Body of pancreas (tissue), 4 donors: ENCODE data around the gene PRDM16. TPM values are rescaled to one million over a fixed set of nuclear protein-coding genes. Genes with fewer than 3 reads are reported as not detected.

Experiments used
- ATAC-seq: fragments of 150-250 bp; one replicate; pipeline ENCODE4 v1.9.1; 2016
- DNase-seq, 4 donors: peaks; one replicate each; pipeline ENCODE4 v3.0.0-alpha.2; 2019
- H3K27ac ChIP-seq, 4 donors: fragments of 200-600 bp; sonication (generic); 1 replicate in 3 of 4; 2 replicates in 1 of 4; pipeline versions ENCODE4 v1.5.1 to v1.6.1; 2016 to 2019; ENCODE audit warnings: mild to moderate bottlenecking in 1 of 4, mixed read lengths in 1 of 4, moderate library complexity in 1 of 4
- H3K27me3 ChIP-seq, 2 donors: fragments of 200-600 bp; sonication (generic); one replicate each; pipeline ENCODE4 v1.6.0; 2016; ENCODE audit warnings: mild to moderate bottlenecking in 1 of 2
- H3K36me3 ChIP-seq, 2 donors: fragments of 200-600 bp; sonication (generic); replicated peaks in 1 of 2; 2 replicates each; pipeline ENCODE4 v1.5.1; 2016; ENCODE audit warnings: low read depth in 2 of 2; ENCODE audit not compliant: insufficient read depth in 1 of 2
- H3K4me1 ChIP-seq: fragments of 200-600 bp; sonication (generic); one replicate; pipeline ENCODE4 v1.6.0; 2016
- H3K4me3 ChIP-seq, 2 donors: fragments of 200-600 bp; sonication (generic); 1 replicate in 1 of 2; 2 replicates in 1 of 2; pipeline ENCODE4 v1.5.1; 2016 to 2019
- H3K9me3 ChIP-seq, 3 donors: fragments of 200-600 bp; sonication (generic); 1 replicate in 2 of 3; 2 replicates in 1 of 3; pipeline ENCODE4 v1.5.1; 2016
- CTCF ChIP-seq, 7 experiments: fragments of 450-650 bp in 4 of 7; fragments of 200-600 bp in 3 of 7; sonication (generic) in 3 of 7; IDR thresholded peaks; one replicate each; pipeline ENCODE4 v1.5.1; 2016 to 2019; ENCODE audit warnings: antibody characterized with exemption in 7 of 7
- POLR2A ChIP-seq, 3 donors: fragments of 450-650 bp; IDR thresholded peaks; one replicate each; pipeline ENCODE4 v1.6.1; 2016; ENCODE audit warnings: antibody characterized with exemption in 3 of 3, mild to moderate bottlenecking in 2 of 3
- WGBS, 2 donors: methylation state at CpG; one replicate each; pipeline ENCODE4 v1.1.5; 2017; 5-methylcytosine and 5-hydroxymethylcytosine counted together
- intact Hi-C: fragments of 100-400 bp; cut with DNase I; formaldehyde crosslinking; loops from one replicate; pipeline ENCODE4 v1.15.1; 2023
- total RNA-seq, 2 donors: library from RNA; depleted of rRNA; stranded (reverse); fragments of >200 nt; gene quantifications; one replicate each; pipeline ENCODE4 v1.1.0, GENCODE V29; 2016

PRDM16 gene
- total RNA-seq, 2 donors from 2014 or later = 15.2 to 16.6 TPM

GRCh38 chr1:3471356-3472087 lies 402.5 kb downstream of the PRDM16 start:
- TF ChIP-seq POLR2A (IDR thresholded peaks at IDR 0.05) (no peak), CTCF (IDR thresholded peaks at IDR 0.05) (no peak)
- H3K4me3 ChIP-seq = no peak overlapping the region
- no peaks in the 10 kb centered on the region for H3K4me1 ChIP-seq
- no peak for ATAC-seq
- H3K36me3 ChIP-seq = peaks cover 0 to 3% of the 10 kb centered on the region in 2 donors
- DNase-seq = no peak
- intact Hi-C loops = no loop called here
- no peaks in the 10 kb centered on the region for H3K27me3 ChIP-seq
- no peaks in the 10 kb centered on the region for H3K9me3 ChIP-seq
- WGBS, 2 donors = 76 to 97% methylated on average over 5 to 25 of the region's 25 CpGs
- no peak overlapping the region for H3K27ac ChIP-seq

- WGBS, 2 donors = 79% methylated on average over 24 of the region's 25 CpGs; no CpG with 5 or more reads in 1 of the 2 donors
- intact Hi-C loops = no loop called here
- H3K27me3 ChIP-seq = no peaks in the 10 kb centered on the region
- no peak overlapping the region for H3K4me3 ChIP-seq
- ATAC-seq = no peak
- no peak for TF ChIP-seq POLR2A (IDR thresholded peaks at IDR 0.05)
- no peak for TF ChIP-seq CTCF (IDR thresholded peaks at IDR 0.05)
- no peak for DNase-seq
- H3K4me1 ChIP-seq = no peaks in the 10 kb centered on the region
- H3K9me3 ChIP-seq = no peaks in the 10 kb centered on the region
- H3K27ac ChIP-seq = no peak overlapping the region
- H3K36me3 ChIP-seq = peaks cover 0 to 3% of the 10 kb centered on the region in 2 donors
Measured at GRCh38 chr1:3472088-3472850, 403.3 kb downstream of the PRDM16 start.

GRCh38 chr1:3472906-3473305 lies 403.9 kb downstream of the PRDM16 start:
- DNase-seq = no peak
- H3K9me3 ChIP-seq = no peaks in the 10 kb centered on the region
- peaks cover 0 to 3% of the 10 kb centered on the region in 2 donors for H3K36me3 ChIP-seq
- TF ChIP-seq CTCF (IDR thresholded peaks at IDR 0.05) (no peak), POLR2A (IDR thresholded peaks at IDR 0.05) (no peak)
- H3K27ac ChIP-seq = no peak overlapping the region
- intact Hi-C loops = no loop called here
- H3K4me3 ChIP-seq = no peak overlapping the region
- H3K4me1 ChIP-seq = no peaks in the 10 kb centered on the region
- H3K27me3 ChIP-seq = no peaks in the 10 kb centered on the region
- 93 to 94% methylated on average over 10 to 16 of the region's 17 CpGs for WGBS, 2 donors
- ATAC-seq = no peak

- H3K27me3 ChIP-seq = no peaks in the 10 kb centered on the region
Measured at GRCh38 chr1:3473381-3473844, 404.4 kb downstream of the PRDM16 start.

More at GRCh38 chr1:3473381-3473844, 404.4 kb downstream of the PRDM16 start:
- DNase-seq (no peak), ATAC-seq (no peak)
- intact Hi-C loops = no loop called here
- WGBS, 2 donors = 69 to 87% methylated on average over 5 to 20 of the region's 20 CpGs
- Histone ChIP-seq H3K27ac (no peak overlapping the region), H3K36me3 (peaks cover 0 to 3% of the 10 kb centered on the region in 2 donors), H3K4me3 (no peak overlapping the region), H3K4me1 (no peaks in the 10 kb centered on the region), H3K9me3 (no peaks in the 10 kb centered on the region)
- TF ChIP-seq POLR2A (IDR thresholded peaks at IDR 0.05) (no peak), CTCF (IDR thresholded peaks at IDR 0.05) (no peak)
